ENCODE results near the gene CAPZB.

The CAPZB gene

DNA sequence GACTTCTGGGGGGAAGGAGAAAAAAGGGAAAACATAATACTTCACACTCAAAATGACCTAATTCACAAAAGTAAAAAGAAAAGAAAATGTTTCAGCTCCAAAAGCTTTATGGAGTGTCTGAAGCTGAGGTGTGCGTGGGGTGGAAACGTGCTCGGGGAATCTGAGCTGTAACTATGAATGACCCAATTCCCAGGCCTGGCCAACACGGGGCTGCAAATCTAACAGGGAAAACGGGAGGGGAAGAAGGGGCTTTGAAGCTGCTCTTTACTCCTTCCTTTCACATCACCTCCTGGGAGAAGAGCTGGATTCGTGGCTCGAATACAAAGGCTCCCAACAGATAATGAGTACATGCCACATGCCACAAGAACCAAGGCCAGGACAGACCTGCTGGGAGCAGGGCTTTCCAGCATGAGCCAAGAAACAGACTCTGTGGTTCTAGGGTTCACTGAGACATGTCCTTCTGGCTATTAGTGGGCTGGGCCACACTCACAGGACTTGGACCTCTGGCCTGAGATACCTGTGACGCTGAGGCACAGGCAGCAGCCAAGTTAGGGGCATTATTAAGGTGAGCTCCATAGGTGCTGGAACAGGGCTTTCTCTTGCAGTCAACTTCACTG lies 121.7 kb downstream of the CAPZB start:
- DNase-seq, result no peak

DNA sequence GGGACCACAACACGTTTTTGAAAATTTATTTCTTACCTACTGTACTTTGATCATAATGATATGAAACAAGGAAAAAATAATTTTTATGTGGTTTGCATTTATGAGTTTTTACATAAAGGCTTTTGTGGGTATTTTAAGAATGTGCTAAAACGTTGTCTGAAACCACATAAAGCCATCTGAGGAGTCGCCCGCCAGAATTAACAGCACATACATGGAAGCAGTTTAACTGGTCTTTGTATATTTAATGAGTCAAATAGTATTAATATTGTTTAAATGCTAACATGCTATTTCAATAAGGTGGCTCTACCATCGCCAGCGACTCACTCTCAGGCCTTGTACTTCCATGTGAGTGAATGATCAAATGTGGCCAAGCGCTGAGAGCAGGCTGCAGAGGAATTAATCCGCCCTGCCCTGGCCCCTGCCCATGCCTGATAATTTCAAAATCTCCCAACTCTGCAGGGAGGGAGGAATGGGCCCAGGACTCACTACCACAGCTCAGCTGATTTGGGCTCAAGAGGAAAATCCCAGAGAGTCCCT lies 123.7 kb downstream of the CAPZB start:
- no peak for DNase-seq

DNA sequence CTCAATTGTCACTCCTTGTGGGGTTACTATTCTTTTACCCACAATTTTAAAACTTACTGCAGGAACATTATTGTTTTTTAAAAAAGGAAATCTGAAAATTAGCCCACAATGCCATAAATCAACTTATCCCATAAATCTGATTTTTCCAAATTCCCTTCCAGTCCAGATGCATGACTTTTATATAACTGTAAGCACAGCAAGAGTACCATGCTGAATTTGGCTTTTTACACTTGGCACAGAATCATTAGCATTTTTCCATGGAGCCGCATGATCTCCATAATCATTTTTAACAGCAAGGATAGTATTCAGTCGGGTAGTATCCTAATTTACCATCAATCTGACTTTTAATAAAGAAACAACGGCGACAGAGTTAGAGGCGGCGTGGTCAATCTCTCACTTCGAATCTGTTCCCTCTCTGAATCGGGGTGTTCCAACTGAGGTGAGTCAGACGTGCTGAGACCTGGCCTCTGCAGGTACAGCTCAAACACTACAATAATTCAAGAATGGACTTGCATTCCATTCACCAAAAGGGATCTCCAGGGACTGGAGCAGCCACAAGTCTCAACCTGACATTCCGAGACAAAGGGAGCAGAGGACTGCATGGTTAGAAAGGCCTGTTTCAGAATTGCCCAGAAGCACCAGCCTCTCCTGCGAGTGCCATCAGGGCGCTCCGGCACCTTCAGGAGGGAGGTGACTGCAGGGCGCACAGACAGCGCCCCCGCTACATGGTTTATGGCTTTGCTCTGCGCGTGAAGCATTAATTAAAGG lies 124.3 kb downstream of the CAPZB start:
- DNase-seq, result no peak

DNA sequence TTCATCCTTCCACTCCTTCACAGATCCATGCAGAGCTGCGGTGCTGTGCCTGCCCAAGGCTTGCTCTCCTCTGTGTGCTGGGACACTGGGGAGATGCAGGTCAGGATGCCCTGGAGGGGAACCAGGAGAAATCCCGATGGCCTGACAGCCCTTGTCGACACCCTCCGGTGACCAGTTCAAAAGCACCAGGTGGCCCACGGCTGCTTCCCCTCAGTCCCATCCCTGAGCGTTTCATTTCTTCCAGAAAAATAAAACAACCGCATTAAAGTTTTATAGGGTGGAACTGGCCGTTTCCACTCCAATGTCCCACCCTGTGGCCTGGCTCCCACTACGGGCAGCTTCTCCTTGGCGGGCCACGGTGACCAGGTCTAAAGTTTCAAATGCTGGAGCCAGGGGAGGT lies 124.9 kb downstream of the CAPZB start:
- DNase-seq, result no peak

DNA sequence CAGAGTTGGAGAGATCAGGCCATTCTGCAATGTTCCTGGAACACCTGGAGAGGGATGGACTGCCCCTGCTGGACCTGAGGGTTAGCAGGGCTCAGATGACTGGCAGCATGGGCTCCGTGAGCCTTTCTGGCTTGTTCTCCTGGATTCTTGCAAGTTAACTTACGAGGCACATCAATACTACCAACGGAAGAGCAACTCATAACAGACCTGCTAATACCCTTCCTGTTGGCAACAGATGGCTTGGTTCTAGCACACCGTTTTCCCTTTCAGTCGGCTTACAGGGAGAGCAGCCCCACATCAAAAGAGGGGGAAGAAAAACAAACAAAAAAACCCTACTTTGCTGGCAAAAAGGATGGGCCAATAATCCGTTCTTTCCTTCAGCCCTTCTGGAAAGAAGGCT lies 125.3 kb downstream of the CAPZB start:
- no peak for DNase-seq

DNA sequence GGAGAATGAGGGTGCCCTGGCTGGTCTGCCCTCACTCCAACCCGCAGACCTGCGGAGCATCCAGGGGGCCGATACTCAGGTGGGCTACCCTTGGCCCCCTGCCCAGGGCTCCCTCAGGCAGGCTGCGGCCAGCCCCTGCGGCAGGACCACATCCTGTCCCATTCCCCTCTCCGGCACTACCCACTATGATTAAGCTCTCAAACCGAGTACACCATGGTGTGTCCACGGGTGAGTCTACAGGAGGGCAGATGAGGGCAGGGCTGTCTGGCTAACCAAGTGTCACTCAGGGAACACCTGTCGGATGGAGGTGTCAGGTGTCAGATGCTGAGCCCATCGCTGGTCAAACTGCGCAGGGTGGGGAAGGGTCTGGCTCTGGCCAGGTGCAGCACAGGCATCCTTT lies 126.0 kb downstream of the CAPZB start:
- DNase-seq, result no peak

DNA sequence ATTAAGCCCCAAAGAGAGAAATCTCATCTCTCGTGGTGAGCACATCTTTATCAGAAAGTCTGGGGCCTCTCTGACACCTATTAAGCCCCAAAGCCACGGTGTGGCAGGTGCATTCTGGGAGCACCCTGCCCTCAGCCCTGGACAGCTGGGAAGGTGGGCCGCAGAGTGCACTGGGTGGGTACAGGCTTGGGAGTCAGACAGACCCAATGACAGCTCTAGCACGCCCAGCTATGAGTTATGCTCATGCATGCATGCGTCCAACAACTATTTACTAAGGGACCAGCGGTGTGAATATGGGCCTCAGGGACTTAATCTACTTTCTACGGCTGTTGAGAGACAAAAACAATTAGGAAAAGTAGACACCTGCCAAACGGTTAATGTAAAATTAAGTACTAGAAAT lies 126.6 kb downstream of the CAPZB start:
- no peak for DNase-seq

DNA sequence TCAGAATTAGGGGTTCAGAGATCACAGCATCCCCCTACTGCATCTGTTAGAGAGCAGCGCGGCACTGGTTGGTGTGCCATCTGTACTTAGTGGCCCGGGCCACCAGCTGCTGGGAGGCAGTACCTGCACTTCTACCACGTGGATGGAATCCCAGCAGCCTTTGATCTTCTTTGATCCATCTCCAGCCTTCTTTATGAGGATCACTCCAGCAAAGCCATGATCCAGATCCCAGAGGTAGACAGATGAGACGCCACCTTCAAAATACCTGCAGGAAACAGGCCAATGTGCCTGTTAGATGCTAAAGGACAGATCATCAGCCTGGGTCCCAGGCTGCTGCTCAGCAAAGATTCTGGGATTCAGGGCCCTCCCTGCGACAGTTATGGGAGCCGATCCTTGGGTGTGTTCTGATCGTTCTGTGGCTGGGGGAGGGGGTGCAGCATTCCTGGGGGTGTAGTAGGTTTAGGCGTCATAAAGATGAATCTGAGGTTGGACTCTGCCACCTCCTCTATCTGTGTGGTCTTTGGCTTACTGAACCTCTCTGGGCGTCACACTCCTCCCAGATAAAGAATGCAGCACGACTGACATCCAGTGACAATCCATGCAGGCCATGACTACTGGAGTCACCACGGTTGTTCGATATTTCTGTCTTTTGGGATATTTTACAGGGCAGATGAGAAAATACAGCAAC lies 127.9 kb downstream of the CAPZB start:
- DNase-seq, result no peak

DNA sequence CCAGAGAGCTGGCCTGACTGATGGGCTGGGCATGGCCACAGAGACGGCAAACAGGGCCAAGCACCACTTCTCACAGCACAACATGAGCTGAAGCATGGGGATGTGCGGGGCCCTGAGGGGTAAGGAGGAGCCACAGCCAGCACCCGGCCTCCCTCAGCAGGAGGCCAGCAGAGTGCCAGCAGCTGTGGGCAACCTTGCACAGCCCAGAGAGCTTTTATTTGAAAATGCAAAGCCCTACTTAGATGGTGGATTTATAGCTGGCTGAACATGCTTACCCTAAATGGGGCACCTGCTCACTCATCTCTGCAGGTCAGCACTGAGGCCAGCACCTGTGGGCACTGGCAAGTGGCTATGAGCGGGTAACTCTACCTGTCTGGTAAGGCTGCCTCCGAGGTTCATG lies 129.1 kb downstream of the CAPZB start:
- no peak for DNase-seq

DNA sequence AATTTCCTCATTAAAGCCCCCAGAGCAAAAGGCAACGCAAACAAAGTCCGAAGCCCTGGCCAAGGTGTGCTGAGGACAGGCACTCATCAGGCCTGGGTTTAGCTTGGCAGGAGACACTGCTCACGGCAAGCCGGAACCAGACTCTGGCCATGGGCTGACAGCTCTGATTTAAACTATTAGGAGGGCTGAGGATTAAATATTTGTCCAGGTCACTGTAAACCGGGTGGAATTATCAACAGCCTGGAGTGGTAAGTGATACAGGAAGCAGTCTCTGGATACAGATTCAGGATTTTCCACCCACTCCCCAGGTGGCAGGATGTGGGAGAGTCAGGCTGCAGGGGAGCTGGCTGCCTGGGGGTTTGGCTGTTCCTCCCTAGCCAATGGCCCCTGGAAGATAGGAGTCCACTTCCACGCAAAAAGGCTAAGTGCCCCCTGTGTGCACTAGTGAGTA lies 130.8 kb downstream of the CAPZB start:
- no peak for DNase-seq

DNA sequence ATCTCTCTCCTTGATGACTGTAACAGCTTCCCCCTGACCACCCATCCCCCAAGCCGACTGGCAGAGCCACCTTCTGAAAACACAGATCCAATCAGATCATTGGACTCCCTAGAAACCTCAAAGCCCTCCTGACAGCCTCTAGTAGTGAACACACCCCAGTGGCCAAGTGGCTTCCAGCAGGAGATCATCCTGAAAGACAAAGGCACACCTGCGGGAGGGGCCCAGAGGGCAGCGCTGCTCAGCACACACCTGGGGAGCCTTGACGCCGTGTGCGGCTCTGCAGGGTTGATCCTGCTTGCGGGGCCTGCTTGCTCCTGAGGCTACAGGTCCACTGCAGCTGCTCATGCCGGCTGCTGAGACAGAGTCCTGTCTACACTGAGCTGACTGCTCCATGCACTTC lies 131.7 kb downstream of the CAPZB start:
- DNase-seq, result no peak

DNA sequence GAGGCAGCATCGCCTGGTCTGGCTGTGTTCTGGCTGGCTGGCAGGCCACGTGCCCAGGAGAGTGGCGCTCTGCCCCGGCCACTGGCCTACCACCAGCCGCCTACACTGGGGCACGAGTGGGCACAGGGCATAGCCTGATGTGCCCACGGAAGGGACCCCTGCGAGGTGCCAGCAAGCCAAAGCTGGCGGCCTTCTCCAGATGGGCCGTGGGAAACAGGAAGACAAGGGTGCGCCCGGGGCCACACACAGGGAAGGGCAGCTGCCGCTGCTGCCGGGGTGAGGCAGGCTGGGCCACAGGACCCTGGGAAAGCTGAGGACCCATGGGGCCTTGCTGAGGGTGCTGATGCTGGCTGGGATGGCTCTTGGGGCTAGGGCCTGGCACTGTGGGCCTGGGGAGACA lies 132.5 kb downstream of the CAPZB start:
- no peak for DNase-seq

DNA sequence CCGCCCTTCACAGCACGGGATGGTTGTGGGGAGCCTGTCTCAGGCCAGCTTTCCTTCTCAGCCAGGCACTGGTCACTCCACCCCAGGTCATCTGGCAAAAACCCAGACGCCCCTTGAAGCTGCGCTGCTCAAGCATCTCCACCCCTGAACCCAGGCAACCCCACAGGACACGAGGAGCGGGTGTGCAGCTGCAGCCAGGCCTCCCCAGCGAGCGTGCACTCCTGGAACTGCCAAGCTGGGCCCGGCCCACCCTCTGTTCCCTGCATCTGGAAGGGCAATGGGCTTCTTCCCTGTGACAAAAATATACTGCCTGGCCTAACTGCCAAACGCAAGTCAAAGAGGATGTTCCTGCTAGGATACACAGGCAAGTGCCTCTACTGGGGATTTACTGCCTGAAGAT lies 133.5 kb downstream of the CAPZB start:
- DNase-seq, result no peak

DNA sequence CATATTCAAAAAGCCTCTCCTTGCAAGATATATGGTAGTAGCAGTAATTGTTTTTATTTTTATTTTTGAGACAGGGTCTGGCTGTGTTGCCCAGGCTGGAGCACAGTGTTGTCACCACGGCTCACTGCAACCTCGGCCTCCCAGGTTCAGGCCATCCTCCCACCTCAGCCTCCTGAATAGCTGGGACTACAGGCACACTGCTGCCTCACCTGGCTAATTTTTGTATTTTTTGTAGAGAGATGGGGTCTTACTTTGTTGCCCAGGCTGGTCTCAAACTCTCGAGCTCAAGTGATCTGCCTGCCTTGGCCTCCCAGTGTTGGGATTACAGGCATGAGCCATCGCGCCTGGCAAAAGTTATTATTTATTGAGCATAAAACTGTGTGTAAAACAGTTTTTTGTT lies 134.8 kb downstream of the CAPZB start:
- no peak for DNase-seq

DNA sequence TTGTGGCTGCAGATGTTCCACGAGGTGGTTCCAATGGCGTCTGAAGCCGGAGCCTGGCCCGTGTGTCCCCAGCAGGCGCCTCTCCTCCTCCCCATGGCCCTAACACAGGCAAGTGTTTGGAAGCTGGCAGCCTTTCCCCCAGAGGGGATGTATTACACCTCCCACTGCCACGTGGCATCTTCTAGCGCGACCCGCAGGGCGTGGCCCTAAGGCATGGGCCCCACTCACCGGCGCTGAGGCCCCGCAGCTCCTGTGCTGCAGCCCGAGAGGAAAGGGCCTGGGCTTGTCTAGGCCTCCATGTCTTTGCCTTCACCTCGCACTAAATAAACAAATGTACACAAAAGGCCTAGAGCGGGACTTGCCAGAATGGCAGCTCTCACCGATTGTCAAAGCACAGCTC lies 135.3 kb downstream of the CAPZB start:
- no peak for DNase-seq

DNA sequence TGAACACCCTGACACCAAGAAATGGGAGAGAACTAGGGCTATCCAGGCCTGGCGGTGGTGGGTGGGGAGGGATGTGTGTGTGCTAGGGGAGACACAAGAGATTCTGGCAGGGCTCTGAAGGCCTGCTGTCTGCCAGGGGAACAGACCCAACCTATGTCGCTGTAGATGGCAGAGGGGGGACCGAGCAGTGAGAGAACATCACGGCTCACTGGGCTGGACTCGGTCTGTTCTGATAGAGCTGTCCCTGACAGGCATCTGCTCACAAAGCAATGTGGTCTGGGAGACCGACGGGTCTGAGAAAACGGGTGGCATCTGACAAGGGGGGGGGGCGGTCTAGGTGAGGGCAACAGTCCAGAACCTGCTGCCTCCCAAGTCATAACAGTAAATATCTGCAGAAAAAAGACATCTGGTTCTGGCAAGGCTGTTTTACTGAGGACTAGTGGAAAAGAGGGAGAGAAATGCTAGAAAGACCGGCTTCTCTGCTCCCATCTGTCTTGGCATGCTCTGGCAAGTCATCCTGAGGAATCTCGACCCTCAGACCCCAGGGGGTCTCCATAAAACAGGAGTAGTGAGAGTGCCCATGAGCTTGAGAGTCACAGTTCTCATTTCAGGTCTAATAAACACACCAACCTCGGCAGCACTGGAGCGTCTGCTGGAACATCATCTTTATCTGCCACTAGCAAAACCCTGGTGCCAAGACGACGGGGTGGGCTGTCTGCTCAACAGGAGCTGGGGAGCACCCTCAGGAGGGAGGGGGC lies 136.7 kb downstream of the CAPZB start:
- no peak for DNase-seq

DNA sequence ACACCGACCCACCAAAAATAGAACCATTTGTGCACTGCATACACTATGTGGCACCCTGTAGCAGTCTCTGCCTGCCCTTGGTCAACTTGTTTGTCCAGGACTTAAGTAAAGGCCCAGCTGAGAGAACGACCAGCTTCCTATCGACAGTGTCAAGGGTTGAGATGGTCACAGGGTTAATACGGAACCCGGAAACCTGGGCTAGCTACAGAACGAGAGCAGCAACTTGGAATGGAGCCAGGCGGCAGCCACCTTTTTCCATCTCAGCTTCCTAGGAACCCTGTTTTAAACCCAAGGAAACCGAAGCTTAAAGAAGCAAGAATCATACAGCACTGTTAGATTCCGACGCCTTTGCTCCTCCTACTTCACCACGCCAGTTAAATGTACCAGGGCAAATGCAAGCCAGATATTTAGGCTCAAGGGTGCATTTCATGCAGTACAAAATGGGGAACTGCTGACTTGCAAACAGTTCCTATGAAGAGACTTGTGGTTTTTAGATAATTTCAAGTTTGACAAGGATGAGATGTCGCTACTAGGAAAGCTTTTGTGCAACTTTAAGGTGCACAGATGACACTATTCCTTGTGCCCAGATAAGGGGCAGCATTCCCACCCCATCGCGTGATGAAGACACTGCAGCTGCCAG lies 137.7 kb downstream of the CAPZB start:
- DNase-seq, result peak; percentile 15

DNA sequence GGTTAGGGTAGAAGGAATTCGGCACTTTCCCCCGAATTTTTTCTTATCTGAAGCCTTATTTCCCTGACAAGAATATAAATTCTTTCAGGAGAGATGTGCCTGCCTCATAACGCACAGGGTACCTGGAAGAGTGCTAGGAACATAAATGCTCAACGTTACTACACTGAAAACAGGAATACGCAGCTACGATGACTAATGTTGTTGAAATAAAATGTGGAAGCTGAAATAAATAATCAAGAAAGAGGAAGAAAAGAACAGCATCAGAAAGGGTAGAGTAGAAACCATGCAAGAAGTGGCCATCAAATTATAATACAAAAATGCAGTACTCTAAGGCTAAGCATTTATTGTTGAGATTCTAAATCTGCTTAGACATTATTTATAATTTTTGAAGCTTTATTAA lies 139.3 kb downstream of the CAPZB start:
- peak; percentile 54 for DNase-seq

DNA sequence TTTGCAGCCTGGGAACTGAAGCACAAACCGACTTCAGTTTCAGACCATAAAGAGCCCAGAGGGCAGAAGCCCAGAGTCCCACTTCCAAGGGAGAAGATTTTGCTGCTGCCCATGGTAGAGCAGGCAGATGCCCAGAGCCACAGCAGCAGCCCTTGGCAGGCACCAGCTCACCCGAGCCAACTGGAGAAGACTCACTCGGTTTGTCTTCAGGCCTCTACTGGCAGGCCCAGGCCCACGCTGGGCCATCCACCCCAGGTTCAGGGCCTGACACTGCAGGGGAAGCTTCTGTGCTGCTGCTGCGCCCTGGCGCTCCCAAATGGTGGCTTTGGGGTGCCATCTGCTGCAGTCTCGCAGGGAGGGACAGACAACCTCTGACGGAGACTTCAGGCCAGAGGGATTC lies 139.9 kb downstream of the CAPZB start:
- DNase-seq, result no peak

DNA sequence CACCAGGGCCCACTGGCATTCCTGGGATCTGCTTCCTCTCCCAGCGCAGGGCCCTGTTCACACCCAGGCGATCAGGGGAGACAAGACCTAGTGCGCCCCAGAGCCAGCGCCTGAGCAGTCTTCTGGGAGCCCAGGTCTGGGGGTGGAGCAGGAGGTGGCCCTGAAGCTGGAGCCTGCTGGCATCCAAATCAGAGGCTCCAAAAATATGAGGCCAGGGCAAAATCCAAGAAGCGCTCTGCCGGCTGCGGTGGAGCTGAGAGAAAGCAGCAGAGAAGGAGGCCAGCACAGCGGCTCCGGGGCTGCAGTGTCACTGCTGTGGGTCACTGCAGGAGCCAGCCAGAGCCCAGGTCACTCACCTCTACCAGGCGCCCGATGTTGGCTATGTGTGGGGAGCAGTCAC lies 140.5 kb downstream of the CAPZB start:
- DNase-seq, result no peak

DNA sequence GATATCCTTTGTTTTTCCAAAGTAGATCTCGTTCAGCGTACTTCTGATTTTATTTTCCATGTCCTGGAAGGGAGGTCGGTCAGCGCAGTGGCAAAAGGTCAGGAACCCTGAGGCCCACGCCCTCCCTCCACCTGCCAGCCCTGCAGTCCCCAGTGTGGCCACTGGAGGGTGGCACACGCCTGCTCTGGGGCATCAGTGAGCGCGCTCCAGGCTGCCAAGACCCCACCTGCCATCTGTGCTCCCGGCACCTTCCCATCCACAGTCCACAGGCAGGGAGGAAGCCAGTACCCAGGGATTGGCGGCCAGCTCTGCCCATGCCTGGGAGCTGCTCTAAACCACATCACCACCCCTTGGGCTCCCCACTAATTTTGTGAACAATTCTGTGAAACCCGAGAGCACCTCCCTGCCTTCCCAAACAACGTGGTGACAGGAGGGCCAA lies 140.9 kb downstream of the CAPZB start:
- peak; percentile 11 for DNase-seq

DNA sequence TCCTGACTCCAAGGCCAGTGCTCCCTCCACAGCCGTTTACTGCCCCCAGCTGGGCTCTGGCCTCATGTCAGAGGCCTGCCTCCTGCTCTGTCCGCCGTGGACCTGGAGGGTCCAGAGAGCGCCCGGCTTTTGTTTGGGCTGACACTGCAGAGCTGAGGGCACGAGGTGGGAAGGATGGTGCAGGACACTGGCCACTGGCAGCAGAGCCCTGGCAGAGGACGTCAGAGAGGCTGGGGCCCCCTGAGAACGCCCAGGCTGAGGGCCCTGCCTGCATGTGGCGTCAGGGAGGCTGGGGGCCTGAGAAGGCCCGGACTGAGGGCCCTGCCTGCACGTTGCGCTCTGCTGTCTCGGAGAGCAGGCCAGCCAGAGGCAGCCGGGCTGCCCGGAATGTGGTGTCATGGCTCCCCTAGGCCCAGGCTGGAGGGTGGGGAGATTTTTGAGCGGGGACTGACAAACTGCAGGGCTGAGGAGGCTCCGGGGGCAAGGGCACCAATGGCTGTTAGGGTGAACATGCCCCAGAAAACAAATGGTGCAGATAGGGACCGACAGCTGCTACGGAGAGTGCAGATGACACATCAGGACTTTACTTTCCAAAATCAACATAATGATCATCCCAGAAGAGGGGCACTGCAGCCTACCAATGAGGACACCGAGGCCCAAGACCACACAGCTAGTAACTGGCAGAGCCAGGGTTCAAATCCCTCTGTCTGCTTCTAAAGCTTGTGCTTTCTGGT lies 141.6 kb downstream of the CAPZB start:
- no peak for DNase-seq
